ENCODE results near the gene ISG15.

DNA sequence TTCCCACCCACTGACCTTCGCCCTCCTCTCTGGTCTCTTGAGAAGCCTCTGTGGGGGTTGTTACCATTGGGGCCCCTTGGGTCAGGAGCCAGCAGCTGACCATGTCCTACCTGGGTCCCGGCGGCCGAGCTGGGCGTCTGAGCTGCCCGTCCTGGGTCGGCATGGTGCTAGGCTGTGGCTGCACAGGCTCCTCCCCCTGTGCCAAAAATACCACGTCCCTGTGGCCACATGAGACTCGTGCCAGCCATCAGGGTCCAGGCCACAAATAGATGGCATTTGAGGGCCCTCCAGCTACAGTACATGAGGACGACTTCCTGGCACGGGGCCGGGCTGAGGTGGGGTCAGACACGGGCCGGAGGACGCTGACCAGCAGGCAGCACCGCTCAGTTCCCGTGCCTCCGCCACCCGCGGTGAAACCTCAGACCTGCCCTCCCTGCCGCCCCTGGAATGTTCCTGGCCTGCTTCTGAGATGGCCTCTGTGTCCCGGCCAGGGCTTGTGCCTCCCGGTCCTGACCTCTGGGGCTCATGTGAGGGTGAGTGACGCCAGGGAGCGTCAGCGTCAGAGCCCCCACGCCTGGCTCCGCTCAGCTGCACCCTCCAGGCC lies 31.2 kb upstream of the ISG15 start, which contains the start of gene PERM1:
- TF ChIP-seq CTCF (conservative IDR thresholded peaks at IDR 0.05; ENCODE audit: low read length): no peak
- no peak for TF ChIP-seq EZH2phosphoT487 (IDR thresholded peaks at IDR 0.05; ENCODE audit: borderline replicate concordance)

All from Loucy (cell line).